Right hindlimb (tissue), 1 donor: ENCODE data around the gene SLC7A5.
"Not testable (repeated sequence)": the region's sequence is repeated elsewhere in the genome, so short reads cannot be mapped to it uniquely, and the experiment has no call there.

Source experiments
- DNase-seq: peaks from one replicate; pipeline ENCODE4 v3.0.0-alpha.2; 2018

Gene SLC7A5

DNA sequence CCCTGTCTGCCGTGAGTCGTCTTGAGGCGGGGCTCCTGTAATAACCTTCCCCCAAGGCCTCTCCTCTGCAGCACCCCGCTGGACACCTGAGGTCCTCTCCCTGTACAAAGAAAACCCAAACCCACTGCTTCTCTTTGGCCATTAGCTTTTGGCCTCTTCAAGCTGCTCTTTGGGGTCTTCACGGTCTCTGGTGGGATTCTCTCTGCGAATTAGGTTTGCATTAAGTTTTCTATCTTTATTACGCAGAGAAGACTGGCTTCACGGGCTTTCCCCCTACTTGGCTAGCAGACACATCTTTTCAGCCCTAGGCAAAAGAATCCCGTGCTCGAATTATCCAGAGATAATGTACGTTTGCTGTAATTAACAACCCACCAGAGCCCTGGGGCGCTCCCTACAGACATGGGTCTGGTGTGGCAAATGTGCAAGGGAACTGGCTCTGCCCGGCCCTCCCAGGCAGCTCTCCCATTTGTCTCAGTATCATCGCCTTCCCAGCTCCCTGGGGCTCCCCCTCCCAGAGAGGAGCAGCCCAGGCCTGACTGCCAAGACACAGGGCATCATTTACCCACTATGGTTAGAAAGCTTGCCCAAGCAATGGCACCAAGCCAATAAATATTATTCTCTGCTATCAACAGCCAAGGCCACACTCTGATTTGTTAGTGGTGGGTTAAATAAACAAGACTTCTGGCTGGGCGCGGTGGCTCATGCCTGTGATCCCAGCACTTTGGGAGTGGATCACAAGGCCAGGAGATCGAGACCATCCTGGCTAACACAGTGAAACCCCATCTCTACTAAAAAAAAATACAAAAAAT is 78.8 kb downstream of the SLC7A5 start:
- no peak for DNase-seq

DNA sequence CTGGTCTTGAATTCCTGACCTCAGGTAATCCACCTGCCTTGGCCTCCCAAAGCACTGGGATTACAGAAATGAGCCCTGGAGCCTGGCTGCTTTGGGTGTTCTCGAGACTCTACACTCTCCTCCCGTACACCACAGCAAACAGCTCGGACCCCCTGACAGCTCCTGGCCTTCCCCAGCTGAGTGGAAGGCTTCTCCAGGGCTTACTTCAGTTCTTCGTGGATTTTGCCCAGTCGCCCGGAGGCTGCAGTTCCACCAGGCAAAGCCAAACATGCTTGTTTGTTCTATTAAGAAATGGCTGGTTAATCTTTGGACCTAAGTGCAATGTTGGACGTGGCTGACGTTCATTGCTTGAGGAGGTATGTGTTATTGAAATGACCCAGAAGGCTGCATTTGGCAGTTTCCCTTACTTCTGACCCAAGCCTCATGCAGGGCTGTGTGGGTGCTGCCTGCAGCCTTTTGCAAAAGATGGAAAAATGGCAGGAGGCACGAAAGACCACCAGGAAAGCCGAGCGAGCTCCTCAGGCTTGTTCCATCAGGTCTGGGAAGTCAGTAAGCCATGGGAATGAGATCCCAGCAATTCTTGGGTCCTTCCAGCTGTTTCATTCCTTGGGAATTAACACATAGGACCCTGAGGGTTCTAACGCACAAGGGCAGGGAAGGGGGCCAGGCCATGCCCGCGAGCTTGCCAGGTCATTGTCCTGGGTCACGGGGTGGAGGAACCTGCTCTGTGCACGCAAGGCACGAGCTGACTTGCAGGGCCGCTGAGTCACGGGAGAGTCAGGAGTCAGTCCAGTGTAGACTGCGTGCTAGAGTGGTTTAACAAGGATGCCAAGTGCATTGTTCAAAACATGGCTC is 79.6 kb downstream of the SLC7A5 start:
- no peak for DNase-seq

DNA sequence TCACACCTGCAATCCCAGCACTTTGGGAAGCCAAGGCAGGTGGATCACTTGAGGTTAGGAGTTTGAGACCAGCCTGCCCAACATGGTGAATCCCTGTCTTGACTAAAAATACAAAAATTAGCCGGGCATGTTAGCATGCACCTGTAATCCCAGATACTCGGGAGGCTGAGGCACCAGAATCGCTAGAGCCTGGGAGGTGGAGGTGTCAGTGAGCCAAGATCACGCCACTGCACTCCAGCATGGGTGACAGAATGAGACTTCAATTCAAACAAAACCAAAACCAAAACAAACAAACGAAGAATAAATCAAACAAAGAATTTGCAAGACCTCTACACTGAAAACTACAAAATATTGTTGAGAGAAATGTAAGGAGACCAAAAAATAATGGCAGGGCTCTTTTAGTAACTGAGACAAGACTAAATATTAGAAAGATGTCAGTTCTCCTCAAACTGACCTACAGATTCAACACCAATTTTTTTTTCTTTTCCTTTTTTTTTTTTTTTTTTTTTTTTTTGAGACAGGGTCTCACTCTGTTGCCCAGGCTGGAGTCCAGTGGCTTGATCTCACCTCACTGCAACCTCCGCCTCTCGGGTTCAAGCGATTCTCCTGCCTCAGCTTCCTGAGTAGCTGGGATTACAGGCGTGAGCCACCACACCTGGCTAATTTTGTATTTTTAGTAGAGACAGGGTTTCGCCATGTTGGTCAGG is 80.4 kb downstream of the SLC7A5 start:
- not testable (repeated sequence) for DNase-seq

DNA sequence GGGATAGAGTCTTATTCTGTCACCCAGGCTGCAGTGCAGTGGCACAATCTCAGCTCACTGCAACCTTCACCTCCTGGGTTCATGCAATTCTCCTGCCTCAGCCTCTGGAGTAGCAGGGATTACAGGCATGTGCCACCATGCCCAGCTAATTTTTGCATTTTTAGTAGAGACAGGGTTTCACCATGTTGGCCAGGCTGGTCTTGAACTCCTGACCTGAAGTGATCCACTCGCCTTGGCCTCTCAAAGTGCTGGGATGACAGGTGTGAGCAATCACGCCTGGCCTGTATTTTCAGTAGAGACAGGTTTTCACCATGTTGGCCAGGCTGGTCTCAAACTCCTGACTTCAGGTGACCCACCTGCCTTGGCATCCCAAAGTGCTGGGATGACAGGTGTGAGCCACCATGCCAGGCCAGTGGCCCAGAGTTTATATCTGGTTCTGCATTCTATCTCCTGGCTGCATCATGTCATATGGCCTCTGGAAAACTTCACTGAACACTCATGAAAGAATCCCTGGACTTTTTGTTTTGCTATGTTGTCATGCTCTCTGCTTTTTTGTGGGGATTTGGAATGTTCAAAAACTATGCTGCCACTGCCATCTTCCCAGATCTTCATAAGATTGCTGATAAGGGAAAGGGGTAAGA is 81.7 kb downstream of the SLC7A5 start:
- not testable (repeated sequence) for DNase-seq

DNA sequence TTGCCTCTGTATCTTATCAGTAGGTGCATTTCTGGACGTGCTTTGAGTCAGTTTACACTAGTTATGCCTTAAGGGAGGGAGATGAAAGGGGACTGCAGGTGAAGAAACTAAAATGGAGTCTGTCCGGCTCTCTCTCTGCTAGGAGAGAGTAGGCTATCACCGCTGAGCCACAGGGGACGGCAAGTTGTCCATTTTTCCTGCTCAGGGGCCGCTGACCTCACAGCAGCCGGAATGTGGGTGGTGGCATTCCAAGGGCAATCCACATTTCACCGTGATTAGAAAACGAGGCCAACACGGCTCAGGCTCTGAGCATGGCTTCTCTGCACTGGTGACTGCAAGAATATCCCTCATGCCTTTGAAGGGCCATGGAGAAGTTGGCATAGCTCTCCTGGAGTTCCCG is 84.5 kb downstream of the SLC7A5 start:
- DNase-seq, result no peak

DNA sequence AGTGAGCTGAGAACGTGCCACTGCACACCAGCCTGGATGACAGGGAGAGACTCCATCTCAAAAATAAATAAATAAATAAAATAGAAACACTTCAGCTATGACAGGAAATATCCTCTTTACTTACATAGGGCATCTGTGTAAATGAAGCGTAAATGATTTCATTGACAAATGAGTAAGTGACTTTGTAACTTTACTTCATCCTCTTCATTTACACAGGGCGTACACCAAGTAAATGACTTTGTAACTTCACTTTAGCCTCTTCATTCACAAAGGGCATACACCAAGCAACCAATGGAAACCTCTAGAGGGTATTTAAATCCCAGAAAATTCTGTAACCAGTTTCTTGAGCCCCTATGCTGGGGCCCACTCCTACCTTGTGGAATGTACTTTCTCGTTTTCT is 87.3 kb downstream of the SLC7A5 start:
- DNase-seq, result no peak

DNA sequence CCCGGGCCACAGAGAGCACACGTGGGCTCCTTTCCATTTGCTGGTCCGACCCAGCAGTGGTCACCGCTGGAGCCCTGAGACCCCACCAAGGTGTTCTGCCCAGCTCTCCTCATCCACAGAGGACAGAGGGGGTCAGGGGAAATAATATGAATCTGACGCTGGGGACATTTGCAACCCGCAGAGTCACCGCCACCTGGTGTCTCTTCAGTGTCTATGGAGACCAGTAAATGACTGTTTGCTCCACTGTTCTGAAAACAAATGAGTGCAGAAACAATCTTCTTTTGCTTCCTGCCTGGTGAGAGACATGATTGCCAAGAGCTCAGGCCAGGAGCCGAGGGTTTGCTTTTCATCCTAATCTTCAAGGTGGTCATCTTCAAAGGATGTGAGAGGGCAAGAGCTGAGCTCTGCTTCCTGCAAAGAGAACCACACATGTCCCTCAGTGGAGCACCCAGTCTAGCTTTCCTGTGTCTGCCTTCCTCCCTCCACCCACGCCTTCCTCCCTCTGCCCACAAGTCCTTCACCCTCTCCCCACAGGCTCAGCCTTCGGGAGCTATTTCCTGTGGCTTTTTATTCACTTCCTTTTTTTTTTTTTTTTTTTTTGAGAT is 88.8 kb downstream of the SLC7A5 start:
- no peak for DNase-seq
